CD4-positive, alpha-beta memory T cell (primary cell): Measurements from ENCODE around the gene LTBP3. TPM values are rescaled to one million over a fixed set of nuclear protein-coding genes. Genes with fewer than 3 reads are reported as not detected.

Experiments used
- CTCF ChIA-PET: fragments of 350-600 bp; sonication (Branson Sonifier 250); formaldehyde crosslinking; loops from one replicate; lab custom pipeline; 2021; ENCODE audit warnings: inconsistent platforms; ENCODE audit not compliant: partially characterized antibody; lab: Charles Lee
- POLR2A ChIA-PET: fragments of 350-600 bp; sonication (Branson Sonifier 250); formaldehyde crosslinking; loops from one replicate; lab custom pipeline; 2021; ENCODE audit not compliant: partially characterized antibody; lab: Charles Lee
- DNase-seq, 5 donors: peaks; one replicate each; pipeline versions ENCODE4 v3.0.0 to v3.0.0-alpha.2; 2020 to 2022; ENCODE audit warnings: mixed read lengths in 1 of 5
- H3K27ac ChIP-seq: one replicate; pipeline ENCODE4 v1.7.0; 2013; ENCODE audit warnings: low read depth, low read length
- H3K27me3 ChIP-seq: 2 replicates; pipeline ENCODE4 v1.7.0; 2013; ENCODE audit warnings: mild to moderate bottlenecking, low read length, moderate library complexity; ENCODE audit not compliant: insufficient read depth
- H3K36me3 ChIP-seq: 2 replicates; pipeline ENCODE4 v1.7.0; 2013; ENCODE audit warnings: mild to moderate bottlenecking, low read length, moderate library complexity; ENCODE audit not compliant: insufficient read depth
- H3K4me1 ChIP-seq: 2 replicates; pipeline ENCODE4 v1.7.0; 2013; ENCODE audit warnings: mild to moderate bottlenecking, low read length, moderate library complexity; ENCODE audit not compliant: insufficient read depth
- H3K4me3 ChIP-seq, 2 donors: one replicate each; pipeline ENCODE4 v1.7.0; 2013; ENCODE audit warnings: low read length in 2 of 2, mild to moderate bottlenecking in 1 of 2
- H3K9me3 ChIP-seq, 2 donors: one replicate each; pipeline ENCODE4 v1.7.0; 2013; ENCODE audit warnings: low read length in 2 of 2, control low read depth in 1 of 2; ENCODE audit not compliant: control insufficient read depth in 1 of 2
- H3K27ac Mint-ChIP-seq, 7 donors: one replicate each; pipeline ENCODE4 v1.8.0; 2020 to 2021; ENCODE audit warnings: mixed read lengths in 7 of 7, mild to moderate bottlenecking in 6 of 7, inconsistent platforms in 3 of 7, moderate library complexity in 3 of 7
- H3K27me3 Mint-ChIP-seq, 2 donors: one replicate each; pipeline ENCODE4 v1.8.0; 2020 to 2021; ENCODE audit warnings: mixed read lengths in 2 of 2
- H3K36me3 Mint-ChIP-seq, 2 donors: one replicate each; pipeline ENCODE4 v1.8.0; 2020 to 2021; ENCODE audit warnings: mixed read lengths in 2 of 2, inconsistent platforms in 1 of 2, mild to moderate bottlenecking in 1 of 2
- H3K4me1 Mint-ChIP-seq, 4 donors: one replicate each; pipeline ENCODE4 v1.8.0; 2020 to 2021; ENCODE audit warnings: mixed read lengths in 4 of 4, mild to moderate bottlenecking in 1 of 4
- H3K4me3 Mint-ChIP-seq, 8 donors: one replicate each; pipeline ENCODE4 v1.8.0; 2020 to 2021; ENCODE audit warnings: mixed read lengths in 8 of 8, mild to moderate bottlenecking in 7 of 8, moderate library complexity in 6 of 8, inconsistent platforms in 3 of 8
- H3K9me3 Mint-ChIP-seq, 8 donors: one replicate each; pipeline ENCODE4 v1.8.0; 2020 to 2021; ENCODE audit warnings: mixed read lengths in 8 of 8, mild to moderate bottlenecking in 5 of 8, inconsistent platforms in 3 of 8, moderate library complexity in 1 of 8
- intact Hi-C: fragments of 100-400 bp; cut with micrococcal nuclease; formaldehyde crosslinking; loops from one replicate; pipeline ENCODE4 v1.15.1; 2023
- polyA plus RNA-seq, 2 donors: library from polyadenylated mRNA; unstranded; fragments of 300-500 nt; fragmentation: Illumina TruSeq; gene quantifications; one replicate each; pipeline ENCODE4 v1.2.3, GENCODE V29; 2021
- total RNA-seq, 2 experiments: library from RNA; stranded (reverse); gene quantifications; one replicate each; pipeline ENCODE4 v1.2.3, GENCODE V29; 2021

Gene LTBP3
- total and polyA plus RNA-seq, 4 experiments from 2014 or later = 9.0 to 211 (median 112) TPM

DNA sequence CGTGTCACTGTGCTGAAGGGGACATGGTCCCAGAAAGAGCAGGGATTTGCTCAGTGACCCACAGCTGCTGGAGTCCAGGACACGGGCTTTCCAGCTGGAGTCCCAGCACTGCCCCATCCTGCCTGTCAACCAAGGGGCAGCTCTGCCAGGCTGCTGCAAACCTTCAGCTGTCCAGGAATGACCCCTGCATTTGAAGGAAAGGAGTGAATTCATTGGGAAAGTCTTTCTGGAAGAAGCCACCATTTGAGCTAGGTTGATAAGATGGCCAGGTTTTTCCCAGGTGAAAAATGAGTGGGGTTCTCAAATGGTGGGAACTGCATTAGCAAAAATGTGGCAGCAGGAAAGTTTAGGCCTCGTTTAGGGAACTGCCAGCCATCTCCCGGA is 28.1 kb upstream of the LTBP3 start:
- Histone ChIP-seq H3K4me1 (peaks cover 17% of the 10 kb centered on the region), H3K4me3 (no peak overlapping the region), H3K36me3 (peaks cover 46% of the 10 kb centered on the region), H3K27me3 (no peaks in the 10 kb centered on the region), H3K27ac (no peak overlapping the region), H3K9me3 (no peaks in the 10 kb centered on the region)
- Mint-ChIP-seq H3K4me3 (no peak overlapping the region), H3K36me3 (peaks cover 26 to 50% of the 10 kb centered on the region in 2 donors), H3K9me3 (no peaks in the 10 kb centered on the region), H3K27me3 (no peaks in the 10 kb centered on the region), H3K4me1 (peaks cover 13 to 39% (median 27%) of the 10 kb centered on the region in 4 donors), H3K27ac (peak overlapping the region; percentile 30 to 72 (median 57))
- ChIA-PET CTCF (interaction anchor here (0.5 to 7.9 kb wide), 5 partner anchors 9 to 43 kb away, joined by 3 to 124 read pairs (median 36); partner anchors contain the start of genes EHBP1L1 and FAM89B), POLR2A (interaction anchor here (0.6 to 7.4 kb wide), 6 partner anchors 9 to 80 kb away, joined by 3 to 118 read pairs (median 29); partner anchors contain the start of genes EHBP1L1, FAM89B and ZNRD2)
- intact Hi-C loops = loop anchor here (5.0 kb wide), 1 partner anchor 219 kb away; no protein-coding TSS in a partner anchor
- DNase-seq = no peak

GRCh38 chr11:65585396-65586246 is 27.5 kb upstream of the LTBP3 start:
- no peak overlapping the region for H3K27ac ChIP-seq
- peaks cover 51% of the 10 kb centered on the region for H3K36me3 ChIP-seq
- intact Hi-C loops = loop anchor here (5.0 kb wide), 1 partner anchor 218 kb away; no protein-coding TSS in a partner anchor
- peaks cover 24 to 51% of the 10 kb centered on the region in 2 donors for H3K36me3 Mint-ChIP-seq
- no peak overlapping the region for H3K4me3 ChIP-seq
- CTCF ChIA-PET = interaction anchor here (0.6 to 7.9 kb wide), 5 partner anchors 8 to 42 kb away, joined by 3 to 124 read pairs (median 20); partner anchors contain the start of genes EHBP1L1 and FAM89B
- no peak overlapping the region for H3K4me3 Mint-ChIP-seq
- POLR2A ChIA-PET = interaction anchor here (0.9 to 7.4 kb wide), 4 partner anchors 8 to 43 kb away, joined by 3 to 118 read pairs (median 82); partner anchors contain the start of genes EHBP1L1, FAM89B and ZNRD2
- no peaks in the 10 kb centered on the region for H3K27me3 Mint-ChIP-seq
- no peaks in the 10 kb centered on the region for H3K9me3 Mint-ChIP-seq
- peaks cover 17% of the 10 kb centered on the region for H3K4me1 ChIP-seq
- no peaks in the 10 kb centered on the region for H3K9me3 ChIP-seq
- no peaks in the 10 kb centered on the region for H3K27me3 ChIP-seq
- peaks cover 13 to 39% (median 27%) of the 10 kb centered on the region in 4 donors for H3K4me1 Mint-ChIP-seq
- peak overlapping the region in 6 of 7 donors; percentile 31 to 72 (median 47) for H3K27ac Mint-ChIP-seq
- no peak for DNase-seq

GRCh38 chr11:65584723-65585171 is 26.6 kb upstream of the LTBP3 start:
- Histone ChIP-seq H3K4me1 (peaks cover 17% of the 10 kb centered on the region), H3K27me3 (no peaks in the 10 kb centered on the region), H3K36me3 (peaks cover 51% of the 10 kb centered on the region), H3K27ac (no peak overlapping the region), H3K4me3 (no peak overlapping the region), H3K9me3 (no peaks in the 10 kb centered on the region)
- POLR2A ChIA-PET = interaction anchor here (1.6 to 1.7 kb wide), 2 partner anchors 9 to 12 kb away, joined by 5 to 10 read pairs; partner anchors contain the start of genes EHBP1L1 and FAM89B
- CTCF ChIA-PET = interaction anchor here (1.8 to 7.9 kb wide), 3 partner anchors 9 to 41 kb away, joined by 7 to 124 read pairs (median 36); partner anchors contain the start of gene FAM89B
- Mint-ChIP-seq H3K9me3 (no peaks in the 10 kb centered on the region), H3K27me3 (no peaks in the 10 kb centered on the region), H3K4me1 (peaks cover 13 to 43% (median 28%) of the 10 kb centered on the region in 4 donors), H3K4me3 (no peak overlapping the region), H3K27ac (no peak overlapping the region), H3K36me3 (peaks cover 22 to 54% of the 10 kb centered on the region in 2 donors)
- intact Hi-C loops = loop anchor here (5.0 kb wide), 1 partner anchor 217 kb away; no protein-coding TSS in a partner anchor
- no peak for DNase-seq

DNA sequence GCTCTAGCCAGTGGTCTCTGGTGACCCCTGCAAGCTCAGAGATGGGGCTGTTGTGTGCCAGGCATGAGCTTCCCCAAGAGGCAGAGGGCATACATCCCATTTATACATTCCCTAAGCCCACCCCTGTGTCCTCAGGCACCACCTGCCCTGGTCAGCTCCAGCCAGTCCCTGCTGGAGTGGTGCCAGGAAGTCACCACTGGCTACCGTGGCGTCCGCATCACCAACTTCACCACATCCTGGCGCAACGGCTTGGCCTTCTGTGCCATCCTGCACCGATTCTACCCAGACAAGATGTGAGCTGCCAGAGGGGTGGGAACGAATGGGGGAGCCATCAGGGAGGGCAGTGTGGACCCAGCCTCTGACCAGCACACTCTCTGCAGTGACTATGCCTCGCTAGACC is 25.9 kb upstream of the LTBP3 start:
- CTCF ChIA-PET = interaction anchor here (1.8 to 7.9 kb wide), 3 partner anchors 10 to 41 kb away, joined by 7 to 124 read pairs (median 36); partner anchors contain the start of gene FAM89B

GRCh38 chr11:65583589-65583988 is 25.4 kb upstream of the LTBP3 start:
- no peaks in the 10 kb centered on the region for H3K27me3 ChIP-seq
- intact Hi-C loops = no loop called here
- H3K4me3 ChIP-seq = no peak overlapping the region
- H3K27ac ChIP-seq = no peak overlapping the region
- no peaks in the 10 kb centered on the region for H3K27me3 Mint-ChIP-seq
- H3K36me3 ChIP-seq = peaks cover 57% of the 10 kb centered on the region
- no peaks in the 10 kb centered on the region for H3K9me3 Mint-ChIP-seq
- peaks cover 22 to 61% of the 10 kb centered on the region in 2 donors for H3K36me3 Mint-ChIP-seq
- ChIA-PET POLR2A (interaction anchor here (1.1 to 1.7 kb wide), 3 partner anchors 8 to 43 kb away, joined by 3 to 10 read pairs (median 5); partner anchors contain the start of genes EHBP1L1 and FAM89B), CTCF (interaction anchor here (1.4 to 7.9 kb wide), 4 partner anchors 10 to 40 kb away, joined by 6 to 124 read pairs (median 22); partner anchors contain the start of gene FAM89B)
- no peak overlapping the region for H3K4me3 Mint-ChIP-seq
- peaks cover 20% of the 10 kb centered on the region for H3K4me1 ChIP-seq
- no peaks in the 10 kb centered on the region for H3K9me3 ChIP-seq
- H3K4me1 Mint-ChIP-seq = peaks cover 13 to 46% (median 28%) of the 10 kb centered on the region in 4 donors
- no peak for DNase-seq
- H3K27ac Mint-ChIP-seq = peak overlapping the region in 2 of 7 donors; percentile 52 to 75

More for the DNA sequence above, 25.9 kb upstream of the LTBP3 start:
- H3K9me3 Mint-ChIP-seq = no peaks in the 10 kb centered on the region
- Histone ChIP-seq H3K9me3 (no peaks in the 10 kb centered on the region), H3K27ac (no peak overlapping the region), H3K27me3 (no peaks in the 10 kb centered on the region), H3K36me3 (peaks cover 56% of the 10 kb centered on the region), H3K4me3 (no peak overlapping the region), H3K4me1 (peaks cover 18% of the 10 kb centered on the region)
- peaks cover 13 to 46% (median 29%) of the 10 kb centered on the region in 4 donors for H3K4me1 Mint-ChIP-seq
- H3K4me3 Mint-ChIP-seq = no peak overlapping the region
- peaks cover 22 to 60% of the 10 kb centered on the region in 2 donors for H3K36me3 Mint-ChIP-seq
- H3K27ac Mint-ChIP-seq = peak overlapping the region in 3 of 7 donors; percentile 50 to 75 (median 61)
- no peaks in the 10 kb centered on the region for H3K27me3 Mint-ChIP-seq
- DNase-seq = no peak
- intact Hi-C loops = no loop called here
- POLR2A ChIA-PET = interaction anchor here (1.1 to 1.7 kb wide), 3 partner anchors 8 to 43 kb away, joined by 3 to 10 read pairs (median 5); partner anchors contain the start of genes EHBP1L1 and FAM89B

DNA sequence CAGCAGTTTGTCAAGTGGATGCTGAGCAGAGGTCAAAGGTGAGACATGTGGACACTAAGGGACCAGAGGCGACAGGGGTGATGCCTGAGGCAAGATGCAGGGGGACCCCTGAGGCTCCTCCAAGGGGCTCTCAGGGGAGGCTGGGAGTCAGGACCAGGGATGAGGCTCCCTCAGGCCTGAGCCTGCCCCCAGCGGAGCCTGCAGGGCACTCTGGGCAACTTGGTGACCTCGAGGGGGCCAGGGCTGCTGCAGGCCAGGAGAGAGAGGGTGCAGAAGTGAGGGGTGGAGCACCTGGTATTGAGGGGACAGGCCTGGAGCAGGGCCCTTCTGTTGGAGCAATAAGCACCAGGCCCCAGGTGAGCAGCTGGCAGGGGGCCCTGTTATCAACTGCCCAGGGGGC is 23.8 kb upstream of the LTBP3 start:
- ChIA-PET POLR2A (interaction anchor here (1.0 to 8.6 kb wide), 3 partner anchors 13 to 234 kb away, joined by 3 to 79 read pairs (median 4); partner anchors contain the start of genes KCNK7 and PCNX3), CTCF (interaction anchor here (0.6 to 1.4 kb wide), 3 partner anchors 12 to 29 kb away, joined by 3 to 6 read pairs (median 4); no protein-coding TSS in a partner anchor)
- no peak overlapping the region for H3K4me3 ChIP-seq
- Mint-ChIP-seq H3K4me3 (no peak overlapping the region), H3K9me3 (no peaks in the 10 kb centered on the region), H3K27ac (peak overlapping the region in 6 of 7 donors; percentile 70 to 84 (median 78)), H3K36me3 (peaks cover 22 to 66% of the 10 kb centered on the region in 2 donors), H3K4me1 (peaks cover 12 to 47% (median 27%) of the 10 kb centered on the region in 4 donors), H3K27me3 (no peaks in the 10 kb centered on the region)
- no peak overlapping the region for H3K27ac ChIP-seq
- peaks cover 57% of the 10 kb centered on the region for H3K36me3 ChIP-seq
- no peak for DNase-seq
- H3K9me3 ChIP-seq = no peaks in the 10 kb centered on the region
- no peaks in the 10 kb centered on the region for H3K27me3 ChIP-seq
- peaks cover 23% of the 10 kb centered on the region for H3K4me1 ChIP-seq
- intact Hi-C loops = no loop called here
